SKM-1 (cell line): ENCODE measurements around the gene MYOZ1.
"Not testable (repeated sequence)": the region's sequence is repeated elsewhere in the genome, so short reads cannot be mapped to it uniquely, and the experiment has no call there.

Experiments used
- DNase-seq: peaks from one replicate; lab custom pipeline; 2025; ENCODE audit not compliant: unreplicated experiment; lab: John Stamatoyannopoulos, UW

Gene MYOZ1

DNA sequence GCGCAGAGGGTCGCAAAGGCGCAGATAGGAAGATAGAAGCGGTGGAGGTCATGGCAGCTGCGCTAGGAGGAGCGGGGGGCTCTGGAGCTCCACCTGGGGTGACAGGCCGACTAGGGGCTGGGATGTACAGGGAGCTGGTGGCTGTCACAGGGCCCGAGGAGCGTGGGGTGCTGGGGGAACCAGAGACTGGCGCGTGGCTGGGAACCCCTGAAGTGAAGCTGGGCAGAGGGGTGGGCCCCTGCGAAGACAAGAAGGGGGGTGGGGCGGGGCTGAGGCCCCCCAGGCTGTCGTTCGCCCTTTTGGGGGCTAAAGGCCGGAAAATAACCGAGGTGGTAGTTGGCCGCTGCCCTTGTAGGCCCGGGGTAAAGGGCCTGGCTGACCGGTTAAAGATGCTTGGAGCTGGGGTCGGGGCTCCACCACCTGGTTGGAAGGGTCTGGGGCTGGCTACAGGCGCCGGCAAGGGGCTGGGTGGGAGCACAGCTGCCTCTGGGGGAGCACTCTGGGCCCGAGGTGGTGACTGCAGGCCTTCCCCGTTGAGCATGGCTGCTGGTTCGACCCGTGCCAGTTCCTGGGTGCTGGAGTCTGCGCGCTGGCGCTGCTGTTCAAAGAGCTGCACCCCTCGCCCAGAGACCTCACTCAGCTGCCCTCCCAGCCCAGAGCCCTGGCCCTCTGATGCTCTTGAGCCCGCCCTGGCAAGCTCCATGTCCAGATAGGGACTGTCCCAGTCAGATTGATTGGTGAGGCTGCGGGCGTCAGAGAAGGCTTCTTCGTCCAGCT, 6.8 kb upstream of the MYOZ1 start:
- no peak for DNase-seq

DNA sequence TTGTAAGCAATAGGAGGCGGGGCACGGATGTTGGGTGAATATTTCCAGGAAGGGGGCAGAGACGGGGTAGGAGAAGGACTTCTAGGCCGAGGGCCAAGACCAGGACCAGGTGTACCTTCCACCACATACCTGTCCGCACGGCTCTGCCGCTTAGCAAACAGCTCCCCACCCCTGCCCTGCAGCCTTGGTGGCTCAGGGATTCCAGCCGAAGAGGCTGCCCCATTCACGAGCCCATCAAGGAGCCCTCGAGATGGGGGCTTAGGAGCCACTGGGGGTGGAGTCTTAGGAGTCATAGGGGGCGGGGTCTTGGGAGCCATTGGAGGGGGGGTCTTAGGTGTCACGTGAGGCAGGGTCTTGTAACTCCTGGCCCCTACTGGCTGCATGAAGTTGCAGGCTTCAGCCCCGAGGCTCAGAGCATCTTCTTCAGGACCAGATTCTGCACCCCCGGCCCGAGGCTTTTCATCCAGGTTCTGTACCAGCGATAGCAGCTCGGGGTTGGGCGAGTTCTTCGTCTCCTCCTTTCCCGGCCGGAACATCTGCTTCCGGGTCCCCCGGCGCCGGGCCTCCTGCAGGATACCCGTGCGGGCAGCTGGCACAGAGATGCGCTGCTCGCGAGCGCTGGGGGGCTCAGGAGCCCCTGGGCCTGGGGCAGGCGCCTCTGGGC, 6.1 kb upstream of the MYOZ1 start:
- DNase-seq, result no peak

DNA sequence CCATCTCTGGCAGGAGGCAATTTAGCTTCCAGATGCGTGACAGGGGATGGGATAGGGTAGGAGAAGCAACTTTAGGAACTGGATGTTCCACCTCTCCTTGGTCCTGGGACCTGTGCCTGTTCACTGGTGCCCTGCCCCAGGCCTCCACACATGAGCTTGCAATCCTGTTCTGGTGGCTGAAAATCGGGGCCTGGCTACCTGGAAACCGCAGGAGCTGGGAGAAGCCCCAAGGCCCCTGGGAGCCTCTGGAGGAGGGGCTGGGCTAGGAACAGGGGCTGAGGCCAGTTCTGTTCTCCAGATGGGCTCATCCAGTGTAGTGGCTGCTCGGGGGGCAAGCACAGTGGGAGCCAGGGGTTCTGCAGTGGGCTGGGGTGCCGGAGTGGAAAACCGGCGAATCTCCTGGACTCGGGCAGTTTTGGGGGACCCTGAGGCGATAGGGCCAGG, 5.3 kb upstream of the MYOZ1 start:
- DNase-seq, result no peak

DNA sequence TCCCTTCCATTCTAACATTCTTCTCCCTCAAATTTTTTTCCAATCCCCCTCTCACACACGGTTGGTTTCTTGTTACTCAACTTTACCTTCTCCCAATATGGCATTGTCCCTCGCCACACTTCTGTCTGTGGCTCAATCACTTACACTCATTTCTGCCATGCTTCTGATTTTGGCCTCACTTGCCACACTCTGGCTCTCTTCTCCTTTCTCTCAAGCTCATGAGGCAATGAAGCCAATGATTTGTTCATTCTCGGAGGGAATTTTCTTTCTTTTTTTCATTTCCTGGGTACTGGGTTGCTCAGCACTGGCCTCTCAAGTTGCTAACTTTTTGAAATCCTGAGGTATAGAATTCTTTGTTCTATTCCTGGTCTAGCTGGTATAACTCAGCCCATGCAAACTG, 4.0 kb upstream of the MYOZ1 start:
- DNase-seq, result no peak

DNA sequence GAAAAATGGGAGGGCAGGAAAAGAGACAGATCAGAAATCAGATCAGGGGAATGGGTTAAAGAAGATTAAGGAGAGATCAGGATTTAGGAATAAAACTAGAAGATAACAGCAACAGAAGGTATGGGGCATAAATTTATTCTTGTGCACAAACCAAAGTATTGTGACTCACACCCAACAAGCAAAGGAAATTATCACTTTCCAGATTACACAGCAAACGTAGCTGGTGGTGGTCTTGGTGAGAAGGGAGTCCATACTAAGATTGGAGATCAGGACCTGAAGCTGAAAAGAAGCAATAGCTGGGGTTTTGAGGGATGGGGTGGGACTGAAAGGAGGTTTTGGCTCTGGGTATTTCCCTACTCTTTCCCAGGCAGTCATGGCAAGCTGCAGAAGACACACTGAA, 3.5 kb upstream of the MYOZ1 start:
- DNase-seq, result no peak

DNA sequence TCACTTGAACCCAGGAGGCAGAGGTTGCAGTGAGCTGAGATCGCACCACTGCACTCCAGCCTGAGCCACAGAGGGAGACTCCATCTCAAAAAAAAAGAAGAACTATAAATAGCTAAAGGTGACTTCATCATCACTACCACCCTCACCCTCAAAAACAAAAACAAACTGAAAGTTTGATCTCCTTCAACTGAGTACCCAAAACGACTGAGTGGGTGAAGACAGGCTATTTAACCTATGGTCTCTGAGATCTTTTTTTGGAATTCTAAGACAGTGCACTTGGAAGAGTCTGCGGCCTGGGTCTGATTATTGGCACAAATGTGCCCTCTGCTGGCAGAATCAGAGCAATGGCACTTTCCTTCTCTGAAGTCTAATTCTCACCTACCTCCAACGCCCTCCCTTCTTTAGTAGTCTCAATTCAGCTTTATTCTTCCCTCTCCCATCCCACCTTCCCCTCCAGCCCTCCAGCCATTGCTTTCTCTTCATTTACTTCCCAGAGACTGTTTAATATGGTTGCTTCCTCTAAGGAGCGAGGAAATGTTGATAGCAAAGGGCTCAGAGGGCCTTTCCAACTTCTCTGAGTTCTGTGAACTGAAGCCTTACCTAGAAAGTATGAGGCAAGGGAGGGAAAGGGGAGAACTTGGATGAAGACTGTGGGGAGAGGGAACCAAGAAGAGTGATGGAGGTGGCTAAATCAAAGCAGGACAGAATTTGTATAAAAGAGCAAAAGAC, 2.9 kb upstream of the MYOZ1 start:
- peak; percentile 68 for DNase-seq

DNA sequence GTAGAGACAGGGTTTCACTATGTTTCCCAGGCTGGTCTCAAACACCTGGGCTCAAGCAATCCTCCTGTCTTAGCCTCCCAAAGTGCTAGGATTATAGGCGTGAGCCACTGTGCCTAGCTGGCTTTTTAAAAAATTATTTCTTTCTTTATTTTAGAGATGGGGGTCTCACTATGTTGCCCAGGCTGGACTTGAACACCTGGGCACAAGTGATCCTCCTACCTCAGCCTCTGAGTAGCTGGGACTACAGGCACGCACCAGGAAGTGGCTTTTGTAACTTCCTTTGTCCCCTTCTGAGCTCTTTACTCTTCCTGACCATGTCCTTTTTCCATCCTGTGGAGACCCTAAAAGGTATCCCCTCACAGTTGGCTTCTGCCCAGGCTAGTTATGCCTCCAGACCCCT, 2.1 kb upstream of the MYOZ1 start:
- DNase-seq, result no peak

DNA sequence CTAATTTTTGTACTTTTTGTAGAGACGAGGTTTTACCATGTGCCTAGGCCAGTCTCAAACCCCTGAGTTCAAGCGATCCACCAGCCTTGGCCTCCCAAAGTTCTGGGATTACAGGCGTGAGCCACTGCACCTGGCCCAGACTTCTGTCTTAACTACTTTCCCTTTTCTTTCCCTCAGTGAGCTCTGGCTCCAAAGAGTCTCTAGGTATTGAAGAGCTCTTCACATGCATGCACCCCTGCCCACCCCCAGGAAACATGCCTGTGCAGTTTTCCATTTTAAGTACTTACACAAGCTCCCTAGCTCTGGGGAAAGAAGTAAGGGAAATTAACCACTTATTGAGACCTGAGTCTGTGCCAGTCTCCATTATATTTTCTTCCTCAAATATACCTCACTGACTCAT, 2.0 kb downstream of the MYOZ1 start:
- DNase-seq, result no peak

DNA sequence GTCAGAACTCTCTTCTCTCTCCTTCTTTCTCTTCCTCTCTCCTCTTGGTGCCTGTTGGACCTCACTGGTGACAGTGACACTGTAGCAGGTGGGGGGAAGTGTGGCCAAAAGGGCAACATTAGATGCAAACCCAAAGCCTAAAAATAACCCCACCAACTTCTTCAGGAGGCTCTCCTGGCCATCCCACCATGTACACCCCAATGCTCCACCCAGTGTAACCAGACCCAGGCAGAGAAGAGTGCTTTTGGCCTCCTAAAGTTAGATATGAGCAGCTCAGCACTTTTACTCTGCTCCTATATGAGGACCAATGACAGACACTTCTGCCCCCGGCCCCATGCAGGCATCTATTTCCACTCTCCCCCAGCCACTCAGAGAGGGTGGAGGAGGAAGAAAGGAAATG, 5.5 kb downstream of the MYOZ1 start:
- DNase-seq, result no peak

DNA sequence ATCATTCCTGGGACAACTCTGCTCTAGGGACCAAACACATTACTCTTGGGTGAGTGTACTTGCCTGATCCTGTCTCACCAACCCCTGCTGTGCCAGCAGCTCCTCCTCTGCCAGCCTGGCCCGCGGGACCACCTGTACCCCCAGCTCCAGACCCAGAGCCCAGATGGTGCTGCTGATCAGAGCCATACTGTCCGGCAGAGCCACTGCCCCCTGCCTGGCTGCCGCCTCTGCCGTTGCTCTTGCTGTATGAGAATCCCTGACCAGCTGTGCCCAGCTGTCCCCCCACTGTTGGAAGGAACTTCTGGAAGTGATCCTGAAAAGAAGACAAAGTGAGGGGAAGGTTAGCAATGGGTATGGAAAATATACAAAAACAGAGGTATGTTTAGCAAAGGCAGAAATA, 6.9 kb downstream of the MYOZ1 start:
- DNase-seq, result no peak

DNA sequence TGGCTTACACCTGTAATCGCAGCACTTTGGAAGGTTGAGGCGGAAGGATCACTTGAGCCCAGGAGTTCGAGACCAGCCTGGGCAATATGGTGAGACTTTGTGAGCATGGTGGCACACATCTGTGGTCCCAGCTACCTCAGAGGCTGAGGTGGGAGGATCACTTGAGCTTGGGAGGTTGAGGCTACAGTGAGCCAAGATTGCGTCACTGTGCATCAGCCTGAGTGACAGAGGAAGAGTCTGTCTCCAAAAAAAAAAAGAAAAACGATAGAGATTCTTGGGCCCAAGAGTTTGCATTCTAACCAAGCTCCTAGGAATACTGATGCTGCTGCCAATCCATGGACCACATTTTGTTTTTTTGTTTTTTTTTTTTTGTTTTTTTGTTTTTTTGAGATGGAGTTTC, 12.1 kb downstream of the MYOZ1 start:
- no peak for DNase-seq

DNA sequence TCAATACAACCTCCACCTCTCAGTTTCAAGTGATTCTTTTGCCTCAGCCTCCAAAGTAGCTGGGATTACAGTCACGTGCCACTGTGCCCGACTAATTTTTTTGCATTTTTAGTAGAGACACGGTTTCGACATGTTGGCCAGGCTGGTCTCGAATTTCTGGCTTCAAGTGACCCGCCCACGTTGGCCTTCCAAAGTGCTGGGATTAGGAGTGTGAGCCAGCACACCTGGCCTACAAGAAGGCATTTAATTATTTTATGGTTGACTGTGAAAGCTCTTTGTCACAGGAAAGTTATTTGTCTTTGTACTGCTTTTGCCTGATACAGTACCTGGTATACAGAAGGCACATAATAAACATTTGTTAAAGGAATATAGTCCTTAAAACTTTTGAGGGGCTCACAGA, 12.9 kb downstream of the MYOZ1 start:
- DNase-seq, result no peak

DNA sequence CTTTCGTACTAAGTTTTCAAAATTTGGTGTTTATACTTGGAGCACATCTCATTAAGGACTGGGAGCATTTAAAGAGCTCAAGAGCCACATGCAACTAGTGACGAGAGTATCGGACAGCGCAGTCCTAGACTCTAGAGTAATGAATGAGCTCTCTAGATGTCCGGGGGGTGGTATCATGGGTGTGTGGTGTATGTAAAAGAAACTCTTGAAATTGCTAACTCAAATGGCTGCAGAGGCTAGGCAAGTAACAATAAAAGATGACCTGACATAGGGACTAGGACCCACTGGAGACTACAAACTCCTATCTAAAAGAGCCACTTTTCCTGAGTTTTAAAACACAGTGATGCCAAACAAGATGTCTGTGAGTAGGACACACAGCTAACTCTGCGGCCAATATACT, 14.0 kb downstream of the MYOZ1 start:
- no peak for DNase-seq

DNA sequence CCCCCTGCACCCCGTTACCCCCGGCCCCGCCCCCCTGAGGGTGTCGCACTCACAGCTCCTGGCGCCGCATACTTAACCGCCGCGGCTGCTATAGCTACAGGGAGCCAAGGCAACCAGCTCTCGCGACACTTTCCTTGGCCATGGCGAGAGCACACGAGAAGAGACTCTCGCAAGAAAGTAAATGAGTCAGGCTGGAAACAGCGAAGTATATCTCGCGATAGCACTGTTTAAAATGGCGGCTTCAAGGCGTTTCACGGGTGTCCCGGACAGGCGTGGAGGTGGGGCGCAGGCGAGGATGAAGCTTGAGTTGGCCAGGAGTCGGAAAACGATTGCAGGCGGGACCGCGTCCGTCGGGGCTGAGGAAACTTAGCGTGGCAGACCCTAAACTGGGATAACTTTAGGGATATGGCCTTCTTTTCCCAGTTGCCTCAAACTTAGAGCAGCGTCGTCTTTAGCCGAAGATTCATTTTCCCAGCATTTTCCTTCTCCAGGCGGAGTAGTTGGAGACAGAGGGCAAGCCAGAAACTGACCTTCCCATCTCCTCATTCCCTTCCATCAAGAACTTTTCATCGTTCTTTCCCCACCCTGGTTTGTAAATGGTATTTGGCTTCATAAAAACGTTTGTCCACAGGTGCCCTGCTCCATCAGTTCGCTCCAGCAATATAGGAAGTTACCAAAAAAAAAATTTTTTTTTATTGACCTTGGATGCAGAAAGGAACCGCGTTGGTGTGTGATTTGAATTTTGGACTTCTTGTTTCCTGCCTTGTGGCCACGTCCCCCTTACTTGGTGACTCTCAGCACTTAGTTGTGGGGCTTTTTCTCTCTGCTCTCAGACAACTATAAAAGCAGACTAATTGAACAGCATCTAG, 15.2 kb downstream of the MYOZ1 start:
- peak; percentile 86 for DNase-seq

DNA sequence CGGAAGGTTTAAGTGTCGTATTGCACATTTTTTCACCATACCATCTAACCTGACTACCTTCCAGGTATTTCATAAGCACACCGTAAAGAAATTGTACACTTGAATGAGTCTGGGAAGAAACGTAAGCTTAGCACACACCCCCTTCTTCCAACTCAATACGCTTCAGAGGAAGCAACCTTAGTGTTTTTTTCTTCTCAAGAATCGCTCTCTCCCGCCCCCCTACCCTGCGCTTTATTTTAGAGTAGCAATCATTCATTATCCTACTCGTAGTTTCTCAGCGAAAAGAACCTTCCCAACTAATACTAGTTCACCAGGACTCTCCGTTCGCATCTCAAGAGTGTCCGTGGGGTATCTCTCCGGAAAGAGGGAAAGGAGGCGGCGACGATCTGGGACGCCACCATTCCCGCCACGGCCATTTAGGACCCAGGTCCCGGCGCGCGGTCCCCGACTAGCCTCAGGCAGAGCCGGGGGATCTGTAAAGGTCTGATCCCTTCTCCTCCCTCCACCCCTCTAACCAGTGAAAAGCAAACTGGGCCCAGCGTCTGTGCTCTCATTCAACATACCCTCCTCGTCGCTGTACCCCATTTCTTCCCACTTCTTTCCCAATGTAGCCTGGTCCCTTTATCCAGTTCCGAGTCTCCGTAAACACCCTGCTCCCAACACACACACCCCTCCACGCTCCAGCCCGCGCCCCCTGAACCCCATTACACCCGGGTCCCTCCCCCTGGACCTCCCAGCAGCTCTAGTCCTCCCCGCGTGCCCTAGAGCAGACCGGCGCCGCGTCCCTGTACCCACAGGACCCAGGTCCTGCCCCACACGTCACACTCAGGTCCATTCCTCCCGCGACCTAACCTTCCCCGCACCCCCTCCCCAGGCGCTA, 16.0 kb downstream of the MYOZ1 start:
- no peak for DNase-seq

DNA sequence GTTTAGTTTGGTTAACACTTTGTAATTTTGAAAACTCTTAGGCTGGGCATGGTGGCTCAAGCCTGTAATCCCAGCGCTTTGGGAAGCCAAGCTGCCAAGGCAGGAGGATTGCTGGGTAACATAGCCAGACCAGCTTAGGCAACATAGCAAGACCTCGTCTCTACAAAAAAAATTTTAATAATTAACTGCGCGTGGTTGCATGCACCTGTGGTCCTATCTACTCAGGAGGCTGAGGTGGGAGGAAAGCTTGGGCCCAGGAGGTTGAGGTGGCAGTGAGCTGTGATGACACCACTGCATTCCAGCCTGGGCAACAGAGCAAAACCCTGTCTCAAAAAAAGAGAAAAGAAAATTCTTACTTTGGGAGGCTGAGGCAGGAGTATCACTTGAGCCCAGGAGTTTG, 18.2 kb downstream of the MYOZ1 start:
- DNase-seq, result no peak

DNA sequence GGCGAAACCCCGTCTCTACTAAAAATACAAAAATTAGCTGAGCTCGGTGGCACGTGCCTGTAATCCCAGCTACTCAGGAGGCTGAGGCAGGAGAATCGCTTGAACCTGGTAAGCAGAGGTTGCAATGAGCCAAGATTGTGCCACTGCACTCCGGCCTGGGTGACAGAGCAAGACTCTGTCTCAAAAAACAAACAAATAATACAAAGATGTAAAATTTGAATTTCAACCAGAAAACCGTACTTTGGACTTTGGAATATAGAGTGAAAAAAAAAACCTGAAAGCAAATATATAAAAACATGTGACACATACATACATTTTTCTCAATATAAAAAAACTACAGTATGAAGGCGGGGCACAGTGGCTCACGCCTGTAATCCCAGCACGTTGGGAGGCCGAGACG, 20.3 kb downstream of the MYOZ1 start:
- not testable (repeated sequence) for DNase-seq

DNA sequence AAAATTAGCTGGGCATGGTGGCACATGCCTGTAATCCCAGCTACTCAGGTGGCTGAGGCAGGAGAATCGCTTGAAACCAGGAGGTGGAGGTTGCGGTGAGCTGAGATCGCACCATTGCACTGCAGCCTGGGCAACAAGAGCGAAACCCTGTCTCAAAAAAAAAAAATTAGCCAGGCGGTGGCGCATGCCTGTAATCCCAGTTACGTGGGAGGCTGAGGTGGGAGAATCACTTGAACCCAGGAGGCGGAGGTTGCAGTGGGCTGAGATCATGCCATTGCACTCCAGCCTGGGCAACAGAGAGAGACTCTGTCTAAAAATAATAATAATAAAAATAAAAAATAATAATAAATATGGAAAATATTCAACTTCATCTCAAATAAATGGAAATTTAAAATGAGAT, 24.1 kb downstream of the MYOZ1 start:
- DNase-seq, result not testable (repeated sequence)

DNA sequence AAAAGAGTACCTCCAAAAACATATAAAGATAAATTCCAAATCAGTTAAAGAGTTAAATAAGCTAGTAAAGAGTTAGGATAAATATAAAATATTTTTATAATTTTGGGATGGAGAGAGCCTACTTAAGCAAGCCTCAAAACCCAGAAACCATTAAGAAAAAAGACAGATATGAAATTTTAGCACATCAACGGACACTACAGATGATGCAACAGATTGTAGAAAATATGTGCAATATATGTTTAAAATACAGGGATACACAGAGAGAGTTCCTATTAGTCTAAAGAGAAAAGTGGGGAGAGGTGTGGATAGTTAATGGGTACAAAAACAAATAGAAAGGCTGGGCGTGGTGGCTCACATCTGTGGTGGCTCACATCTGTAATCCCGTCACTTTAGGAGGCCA, 26.6 kb downstream of the MYOZ1 start:
- DNase-seq, result no peak

DNA sequence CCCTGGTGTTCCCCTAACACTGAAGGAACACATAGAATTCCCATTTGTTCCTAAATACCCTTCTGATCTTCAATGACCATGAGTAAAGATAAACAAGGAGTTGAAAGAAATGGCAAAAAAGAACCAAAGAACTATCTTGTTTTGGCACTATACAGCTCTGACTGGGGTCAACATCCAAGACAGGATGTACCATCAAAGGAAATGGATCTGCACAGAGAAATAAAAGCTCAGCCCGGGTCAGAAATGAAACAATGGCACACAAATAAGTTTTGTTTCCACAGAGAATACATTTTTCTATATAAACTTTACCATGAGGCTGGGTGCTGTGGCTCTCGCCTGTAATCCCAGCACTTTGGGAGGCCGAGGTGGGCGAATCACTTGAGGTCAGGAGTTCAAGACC, 32.2 kb downstream of the MYOZ1 start:
- DNase-seq, result no peak
